ENCODE data around the gene MFRP. TPM values are rescaled to one million over a fixed set of nuclear protein-coding genes. Genes with fewer than 3 reads are reported as not detected.

The MFRP gene
- total and polyA plus RNA-seq, 9 of the 15 experiments (the other 6 are each of a cell fraction or from before 2014, with no cell fraction given): not detected

DNA sequence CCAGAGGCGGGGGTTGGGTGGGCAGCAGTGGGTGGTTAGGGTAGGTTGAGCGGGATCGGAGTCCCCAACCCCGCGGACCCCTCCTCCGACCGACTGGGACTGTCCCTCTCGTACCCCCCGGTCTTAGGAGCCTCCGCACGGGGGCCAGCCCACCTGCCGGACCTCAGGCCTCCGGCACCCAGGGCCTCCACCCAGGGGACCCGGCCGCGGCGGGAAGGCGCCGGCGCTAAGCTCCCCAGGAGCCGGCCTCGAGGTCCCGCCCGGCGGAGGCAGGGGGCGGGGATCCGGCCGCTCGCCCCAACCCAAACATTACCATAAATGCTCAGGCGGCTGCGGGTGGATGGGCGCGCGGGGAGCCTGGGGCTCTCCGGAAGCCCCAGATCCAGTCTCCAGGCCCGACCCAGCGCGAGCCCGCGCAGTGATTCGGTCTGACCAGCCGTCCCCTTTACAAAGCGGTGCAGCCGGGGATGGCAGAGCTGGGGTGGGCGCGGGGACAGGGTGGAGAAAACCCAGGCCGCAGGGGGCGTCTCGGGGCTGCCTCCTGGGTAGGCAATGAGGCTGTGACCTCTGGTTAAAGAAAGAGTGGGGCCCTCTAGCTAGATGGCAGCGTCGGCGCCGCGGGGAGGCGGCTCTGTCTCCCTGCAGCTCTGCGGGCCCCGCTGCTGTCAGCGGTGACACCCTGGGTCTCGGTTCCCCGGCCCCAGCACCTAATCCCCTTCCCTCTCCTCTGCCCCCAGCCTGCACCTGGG is 25.6 kb downstream of the MFRP start (continued):
- TF ChIP-seq, protein P1, sequence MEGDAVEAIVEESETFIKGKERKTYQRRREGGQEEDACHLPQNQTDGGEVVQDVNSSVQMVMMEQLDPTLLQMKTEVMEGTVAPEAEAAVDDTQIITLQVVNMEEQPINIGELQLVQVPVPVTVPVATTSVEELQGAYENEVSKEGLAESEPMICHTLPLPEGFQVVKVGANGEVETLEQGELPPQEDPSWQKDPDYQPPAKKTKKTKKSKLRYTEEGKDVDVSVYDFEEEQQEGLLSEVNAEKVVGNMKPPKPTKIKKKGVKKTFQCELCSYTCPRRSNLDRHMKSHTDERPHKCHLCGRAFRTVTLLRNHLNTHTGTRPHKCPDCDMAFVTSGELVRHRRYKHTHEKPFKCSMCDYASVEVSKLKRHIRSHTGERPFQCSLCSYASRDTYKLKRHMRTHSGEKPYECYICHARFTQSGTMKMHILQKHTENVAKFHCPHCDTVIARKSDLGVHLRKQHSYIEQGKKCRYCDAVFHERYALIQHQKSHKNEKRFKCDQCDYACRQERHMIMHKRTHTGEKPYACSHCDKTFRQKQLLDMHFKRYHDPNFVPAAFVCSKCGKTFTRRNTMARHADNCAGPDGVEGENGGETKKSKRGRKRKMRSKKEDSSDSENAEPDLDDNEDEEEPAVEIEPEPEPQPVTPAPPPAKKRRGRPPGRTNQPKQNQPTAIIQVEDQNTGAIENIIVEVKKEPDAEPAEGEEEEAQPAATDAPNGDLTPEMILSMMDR (IDR thresholded peaks at IDR 0.05 in 2 of 3, conservative IDR thresholded peaks at IDR 0.05 in 1 of 3; ENCODE audit: insufficient read depth in 2 of 3, low read depth in 1 of 3, low read length in 3 of 3): peak in 1 of 3 experiments; percentile 46; a peak in 3 of 6 replicates
- TF ChIP-seq NFYB (IDR thresholded peaks at IDR 0.05; ENCODE audit: extremely low read depth, insufficient read length) (no peak), PYGO2 (tag; IDR thresholded peaks at IDR 0.05) (no peak), MEF2A (IDR thresholded peaks at IDR 0.05; ENCODE audit: control insufficient read depth, low read depth, low read length) (no peak), TAF1 (IDR thresholded peaks at IDR 0.05; ENCODE audit: control insufficient read depth, extremely low read depth, insufficient read depth, low read length, severe bottlenecking) (peak; percentile 85), NFE2L1 (tag; IDR thresholded peaks at IDR 0.05; ENCODE audit: borderline replicate concordance, low read depth) (no peak), PHB2 (IDR thresholded peaks at IDR 0.05; ENCODE audit: low read depth) (no peak), PHB (CRISPR knock-in tag; IDR thresholded peaks at IDR 0.05) (no peak), NR2C1 (IDR thresholded peaks at IDR 0.05) (no peak), NR2C1 (tag; IDR thresholded peaks at IDR 0.05) (0 out of 2 replicates have a peak, but pooled peaks have one; percentile 10), SIN3A (IDR thresholded peaks at IDR 0.05; ENCODE audit: borderline replicate concordance in 2 of 2, control insufficient read depth in 1 of 2, low read depth in 2 of 2, low read length in 2 of 2) (no peak; a peak in 1 of 4 replicates), FOXJ2 (tag; IDR thresholded peaks at IDR 0.05) (no peak), SRSF3 (IDR thresholded peaks at IDR 0.05; ENCODE audit: insufficient read depth, low read length) (no peak), ARID2 (IDR thresholded peaks at IDR 0.05) (no peak), IRF2 (CRISPR knock-in tag; IDR thresholded peaks at IDR 0.05) (no peak), YBX1 (IDR thresholded peaks at IDR 0.05) (no peak), ZC3H11A (IDR thresholded peaks at IDR 0.05; ENCODE audit: low read depth, low read length) (no peak), HLTF (IDR thresholded peaks at IDR 0.05) (no peak), SP2 (IDR thresholded peaks at IDR 0.05; ENCODE audit: extremely low read depth, low read depth, low read length, poor library complexity, severe bottlenecking) (no peak), CBFB (CRISPR knock-in tag; IDR thresholded peaks at IDR 0.05) (no peak), COPS2 (conservative IDR thresholded peaks at IDR 0.05) (no peak), GTF2A2 (tag; IDR thresholded peaks at IDR 0.05) (no peak), HOXB6 (CRISPR knock-in tag; IDR thresholded peaks at IDR 0.05; ENCODE audit: borderline replicate concordance) (no peak)
- TF ChIP-seq, protein P2, sequence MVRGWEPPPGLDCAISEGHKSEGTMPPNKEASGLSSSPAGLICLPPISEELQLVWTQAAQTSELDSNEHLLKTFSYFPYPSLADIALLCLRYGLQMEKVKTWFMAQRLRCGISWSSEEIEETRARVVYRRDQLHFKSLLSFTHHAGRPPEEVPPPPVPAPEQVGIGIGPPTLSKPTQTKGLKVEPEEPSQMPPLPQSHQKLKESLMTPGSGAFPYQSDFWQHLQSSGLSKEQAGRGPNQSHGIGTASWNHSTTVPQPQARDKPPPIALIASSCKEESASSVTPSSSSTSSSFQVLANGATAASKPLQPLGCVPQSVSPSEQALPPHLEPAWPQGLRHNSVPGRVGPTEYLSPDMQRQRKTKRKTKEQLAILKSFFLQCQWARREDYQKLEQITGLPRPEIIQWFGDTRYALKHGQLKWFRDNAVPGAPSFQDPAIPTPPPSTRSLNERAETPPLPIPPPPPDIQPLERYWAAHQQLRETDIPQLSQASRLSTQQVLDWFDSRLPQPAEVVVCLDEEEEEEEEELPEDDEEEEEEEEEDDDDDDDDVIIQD (CRISPR knock-in tag; IDR thresholded peaks at IDR 0.05): no peak
- TF ChIP-seq, protein P3, sequence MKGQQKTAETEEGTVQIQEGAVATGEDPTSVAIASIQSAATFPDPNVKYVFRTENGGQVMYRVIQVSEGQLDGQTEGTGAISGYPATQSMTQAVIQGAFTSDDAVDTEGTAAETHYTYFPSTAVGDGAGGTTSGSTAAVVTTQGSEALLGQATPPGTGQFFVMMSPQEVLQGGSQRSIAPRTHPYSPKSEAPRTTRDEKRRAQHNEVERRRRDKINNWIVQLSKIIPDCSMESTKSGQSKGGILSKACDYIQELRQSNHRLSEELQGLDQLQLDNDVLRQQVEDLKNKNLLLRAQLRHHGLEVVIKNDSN (CRISPR knock-in tag; IDR thresholded peaks at IDR 0.05): no peak

Data from K562 (cell line).